ENCODE data around the gene SGMS1. TPM values are rescaled to one million over a fixed set of nuclear protein-coding genes. Genes with fewer than 3 reads are reported as not detected.
A peak's percentile ranks its signal among the peaks of the same experiment; 100 is the strongest.

The SGMS1 gene
- total RNA-seq, 1 experiment from 2014 or later, result 20.4 TPM

GRCh38 chr10:50613150-50613549, 10.6 kb downstream of the SGMS1 start:
- Histone ChIP-seq H2BK15ac (ENCODE audit: low read depth, low read length) (no peak overlapping the region), H2AFZ (ENCODE audit: low read length) (no peak overlapping the region), H4K20me1 (ENCODE audit: control insufficient read depth, insufficient read depth, insufficient read length) (no peaks in the 10 kb centered on the region), H2BK5ac (ENCODE audit: insufficient read length, low read length) (no peak overlapping the region), H3K4me1 (ENCODE audit: insufficient read depth, low read length) (peaks cover 9% of the 10 kb centered on the region; the same call in 1 of the 2 replicates), H2AK5ac (ENCODE audit: insufficient read length, low read length) (no peak overlapping the region), H2BK120ac (ENCODE audit: low read depth, low read length, poor library complexity, severe bottlenecking) (no peak overlapping the region), H3K4me2 (ENCODE audit: insufficient read depth, insufficient read length, low read length) (no peak overlapping the region), H3K27me3 (ENCODE audit: insufficient read depth, low read length) (no peaks in the 10 kb centered on the region), H4K5ac (ENCODE audit: insufficient read length, low read depth, low read length) (no peak overlapping the region), H2BK12ac (ENCODE audit: insufficient read length, low read depth, low read length) (no peak overlapping the region), H4K8ac (replicated peaks; ENCODE audit: insufficient read length, low read depth, low read length) (no peak overlapping the region), H3K4ac (ENCODE audit: low read depth, low read length) (no peak overlapping the region), H3K23me2 (ENCODE audit: insufficient read length, low read depth, low read length, poor library complexity, severe bottlenecking) (no peaks in the 10 kb centered on the region), H3T11ph (ENCODE audit: low read length) (no peak overlapping the region), H3K14ac (ENCODE audit: insufficient read depth, low read length) (no peak overlapping the region; the same call in 1 of the 2 replicates), H3K79me1 (ENCODE audit: insufficient read depth, low read depth, low read length, poor library complexity, severe bottlenecking) (no peaks in the 10 kb centered on the region), H3K9ac (ENCODE audit: extremely low read depth, insufficient read length, low read length) (no peak overlapping the region), H4K91ac (ENCODE audit: insufficient read length, low read depth, low read length) (no peak overlapping the region), H3K79me2 (ENCODE audit: insufficient read depth, low read length) (peaks cover 6% of the 10 kb centered on the region; the same call in 1 of the 2 replicates), H3K18ac (ENCODE audit: insufficient read length, low read depth, low read length) (no peak overlapping the region), H3K23ac (ENCODE audit: insufficient read length, low read depth, low read length) (no peak overlapping the region), H2BK20ac (ENCODE audit: low read depth, low read length, poor library complexity, severe bottlenecking) (no peak overlapping the region), H3K9me3 (ENCODE audit: control insufficient read depth, low read depth, low read length) (no peaks in the 10 kb centered on the region), H3K27ac (ENCODE audit: insufficient read length, low read depth, low read length) (no peak overlapping the region), H3K56ac (ENCODE audit: insufficient read length, low read depth, low read length) (no peak overlapping the region)
- H3K4me1 Mint-ChIP-seq, result peaks cover 51 to 68% of the 10 kb centered on the region in 2 experiments
- no CpG with 5 or more reads among the region's 2 CpGs for WGBS (ENCODE audit: extremely low coverage, insufficient read length, low lambda C conversion rate)
- H3K9me3 Mint-ChIP-seq, result no peaks in the 10 kb centered on the region
- no peaks in the 10 kb centered on the region for H3K36me3 Mint-ChIP-seq (ENCODE audit: insufficient read depth in 1 of 3, low read depth in 3 of 3)
- H3K27ac Mint-ChIP-seq, result peak overlapping the region in 1 of 3 experiments; percentile 68; a peak in 3 of 7 replicates
- H3K4me3 Mint-ChIP-seq, result no peak overlapping the region
- TF ChIP-seq CTCF (conservative IDR thresholded peaks at IDR 0.05), result no peak
- H3K27me3 Mint-ChIP-seq (ENCODE audit: low read depth), result no peaks in the 10 kb centered on the region; the same call in 1 of the 2 replicates
- DNase-seq, result no peak
